ENCODE results near the gene CAMTA1.

- TF ChIP-seq CTCF (IDR thresholded peaks at IDR 0.05; ENCODE audit: low read depth, low read length, missing input control) (no peak), NR2F2 (IDR thresholded peaks at IDR 0.05) (no peak), RAD21 (IDR thresholded peaks at IDR 0.05) (no peak), GABPA (IDR thresholded peaks at IDR 0.05 in 1 of 2, conservative IDR thresholded peaks at IDR 0.05 in 1 of 2) (no peak), TAF1 (conservative IDR thresholded peaks at IDR 0.05) (no peak), YY1 (IDR thresholded peaks at IDR 0.05) (no peak)
- TF ChIP-seq, protein P1, sequence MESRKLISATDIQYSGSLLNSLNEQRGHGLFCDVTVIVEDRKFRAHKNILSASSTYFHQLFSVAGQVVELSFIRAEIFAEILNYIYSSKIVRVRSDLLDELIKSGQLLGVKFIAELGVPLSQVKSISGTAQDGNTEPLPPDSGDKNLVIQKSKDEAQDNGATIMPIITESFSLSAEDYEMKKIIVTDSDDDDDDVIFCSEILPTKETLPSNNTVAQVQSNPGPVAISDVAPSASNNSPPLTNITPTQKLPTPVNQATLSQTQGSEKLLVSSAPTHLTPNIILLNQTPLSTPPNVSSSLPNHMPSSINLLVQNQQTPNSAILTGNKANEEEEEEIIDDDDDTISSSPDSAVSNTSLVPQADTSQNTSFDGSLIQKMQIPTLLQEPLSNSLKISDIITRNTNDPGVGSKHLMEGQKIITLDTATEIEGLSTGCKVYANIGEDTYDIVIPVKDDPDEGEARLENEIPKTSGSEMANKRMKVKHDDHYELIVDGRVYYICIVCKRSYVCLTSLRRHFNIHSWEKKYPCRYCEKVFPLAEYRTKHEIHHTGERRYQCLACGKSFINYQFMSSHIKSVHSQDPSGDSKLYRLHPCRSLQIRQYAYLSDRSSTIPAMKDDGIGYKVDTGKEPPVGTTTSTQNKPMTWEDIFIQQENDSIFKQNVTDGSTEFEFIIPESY (IDR thresholded peaks at IDR 0.05) = no peak
- TF ChIP-seq, protein P2, sequence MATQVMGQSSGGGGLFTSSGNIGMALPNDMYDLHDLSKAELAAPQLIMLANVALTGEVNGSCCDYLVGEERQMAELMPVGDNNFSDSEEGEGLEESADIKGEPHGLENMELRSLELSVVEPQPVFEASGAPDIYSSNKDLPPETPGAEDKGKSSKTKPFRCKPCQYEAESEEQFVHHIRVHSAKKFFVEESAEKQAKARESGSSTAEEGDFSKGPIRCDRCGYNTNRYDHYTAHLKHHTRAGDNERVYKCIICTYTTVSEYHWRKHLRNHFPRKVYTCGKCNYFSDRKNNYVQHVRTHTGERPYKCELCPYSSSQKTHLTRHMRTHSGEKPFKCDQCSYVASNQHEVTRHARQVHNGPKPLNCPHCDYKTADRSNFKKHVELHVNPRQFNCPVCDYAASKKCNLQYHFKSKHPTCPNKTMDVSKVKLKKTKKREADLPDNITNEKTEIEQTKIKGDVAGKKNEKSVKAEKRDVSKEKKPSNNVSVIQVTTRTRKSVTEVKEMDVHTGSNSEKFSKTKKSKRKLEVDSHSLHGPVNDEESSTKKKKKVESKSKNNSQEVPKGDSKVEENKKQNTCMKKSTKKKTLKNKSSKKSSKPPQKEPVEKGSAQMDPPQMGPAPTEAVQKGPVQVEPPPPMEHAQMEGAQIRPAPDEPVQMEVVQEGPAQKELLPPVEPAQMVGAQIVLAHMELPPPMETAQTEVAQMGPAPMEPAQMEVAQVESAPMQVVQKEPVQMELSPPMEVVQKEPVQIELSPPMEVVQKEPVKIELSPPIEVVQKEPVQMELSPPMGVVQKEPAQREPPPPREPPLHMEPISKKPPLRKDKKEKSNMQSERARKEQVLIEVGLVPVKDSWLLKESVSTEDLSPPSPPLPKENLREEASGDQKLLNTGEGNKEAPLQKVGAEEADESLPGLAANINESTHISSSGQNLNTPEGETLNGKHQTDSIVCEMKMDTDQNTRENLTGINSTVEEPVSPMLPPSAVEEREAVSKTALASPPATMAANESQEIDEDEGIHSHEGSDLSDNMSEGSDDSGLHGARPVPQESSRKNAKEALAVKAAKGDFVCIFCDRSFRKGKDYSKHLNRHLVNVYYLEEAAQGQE (IDR thresholded peaks at IDR 0.05) = no peak
These were observed 413.4 kb downstream of the CAMTA1 start for GRCh38 chr1:7198664-7199063.

All from liver (tissue), 3 donors.